ENCODE data around the gene RBP4. TPM values are rescaled to one million over a fixed set of nuclear protein-coding genes. Genes with fewer than 3 reads are reported as not detected.

The RBP4 gene
- total and polyA plus RNA-seq, 9 of the 15 experiments (the other 6 are each of a cell fraction or from before 2014, with no cell fraction given) = 0.91 TPM; not detected in 8

DNA sequence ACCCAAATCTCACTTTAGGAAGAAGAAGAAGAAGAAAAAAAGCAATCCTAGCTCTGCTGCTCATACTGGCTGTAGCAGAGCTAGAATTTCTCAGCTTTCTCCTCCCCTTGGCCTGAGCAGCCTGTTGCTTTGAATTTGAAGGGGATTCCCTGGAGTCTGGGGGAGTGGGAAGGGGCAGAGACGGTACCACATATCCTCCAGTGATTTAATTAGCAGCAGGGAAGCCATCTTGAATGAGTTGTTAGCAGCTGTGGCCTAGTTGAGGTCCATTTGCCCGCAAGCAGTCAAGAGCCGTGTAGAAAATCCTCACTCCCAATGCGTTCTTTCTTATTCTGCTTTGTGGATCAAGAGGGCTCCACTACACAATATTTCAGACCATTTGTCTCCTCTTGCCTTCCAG lies 27.8 kb upstream of the RBP4 start (continued):
- TF ChIP-seq, protein P1, sequence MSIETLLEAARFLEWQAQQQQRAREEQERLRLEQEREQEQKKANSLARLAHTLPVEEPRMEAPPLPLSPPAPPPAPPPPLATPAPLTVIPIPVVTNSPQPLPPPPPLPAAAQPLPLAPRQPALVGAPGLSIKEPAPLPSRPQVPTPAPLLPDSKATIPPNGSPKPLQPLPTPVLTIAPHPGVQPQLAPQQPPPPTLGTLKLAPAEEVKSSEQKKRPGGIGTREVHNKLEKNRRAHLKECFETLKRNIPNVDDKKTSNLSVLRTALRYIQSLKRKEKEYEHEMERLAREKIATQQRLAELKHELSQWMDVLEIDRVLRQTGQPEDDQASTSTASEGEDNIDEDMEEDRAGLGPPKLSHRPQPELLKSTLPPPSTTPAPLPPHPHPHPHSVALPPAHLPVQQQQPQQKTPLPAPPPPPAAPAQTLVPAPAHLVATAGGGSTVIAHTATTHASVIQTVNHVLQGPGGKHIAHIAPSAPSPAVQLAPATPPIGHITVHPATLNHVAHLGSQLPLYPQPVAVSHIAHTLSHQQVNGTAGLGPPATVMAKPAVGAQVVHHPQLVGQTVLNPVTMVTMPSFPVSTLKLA (conservative IDR thresholded peaks at IDR 0.05) = no peak
- TF ChIP-seq RBM15 (IDR thresholded peaks at IDR 0.05; ENCODE audit: insufficient read depth, low read length) (no peak), FIP1L1 (IDR thresholded peaks at IDR 0.05; ENCODE audit: low read depth, low read length, poor library complexity, severe bottlenecking) (no peak), HDAC3 (IDR thresholded peaks at IDR 0.05; ENCODE audit: borderline replicate concordance, partially characterized antibody) (no peak), ZNF165 (CRISPR knock-in tag; IDR thresholded peaks at IDR 0.05; ENCODE audit: borderline replicate concordance) (no peak), TFAM (CRISPR knock-in tag; conservative IDR thresholded peaks at IDR 0.05) (no peak)
- TF ChIP-seq, protein P2, sequence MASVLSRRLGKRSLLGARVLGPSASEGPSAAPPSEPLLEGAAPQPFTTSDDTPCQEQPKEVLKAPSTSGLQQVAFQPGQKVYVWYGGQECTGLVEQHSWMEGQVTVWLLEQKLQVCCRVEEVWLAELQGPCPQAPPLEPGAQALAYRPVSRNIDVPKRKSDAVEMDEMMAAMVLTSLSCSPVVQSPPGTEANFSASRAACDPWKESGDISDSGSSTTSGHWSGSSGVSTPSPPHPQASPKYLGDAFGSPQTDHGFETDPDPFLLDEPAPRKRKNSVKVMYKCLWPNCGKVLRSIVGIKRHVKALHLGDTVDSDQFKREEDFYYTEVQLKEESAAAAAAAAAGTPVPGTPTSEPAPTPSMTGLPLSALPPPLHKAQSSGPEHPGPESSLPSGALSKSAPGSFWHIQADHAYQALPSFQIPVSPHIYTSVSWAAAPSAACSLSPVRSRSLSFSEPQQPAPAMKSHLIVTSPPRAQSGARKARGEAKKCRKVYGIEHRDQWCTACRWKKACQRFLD (CRISPR knock-in tag; IDR thresholded peaks at IDR 0.05) = no peak

DNA sequence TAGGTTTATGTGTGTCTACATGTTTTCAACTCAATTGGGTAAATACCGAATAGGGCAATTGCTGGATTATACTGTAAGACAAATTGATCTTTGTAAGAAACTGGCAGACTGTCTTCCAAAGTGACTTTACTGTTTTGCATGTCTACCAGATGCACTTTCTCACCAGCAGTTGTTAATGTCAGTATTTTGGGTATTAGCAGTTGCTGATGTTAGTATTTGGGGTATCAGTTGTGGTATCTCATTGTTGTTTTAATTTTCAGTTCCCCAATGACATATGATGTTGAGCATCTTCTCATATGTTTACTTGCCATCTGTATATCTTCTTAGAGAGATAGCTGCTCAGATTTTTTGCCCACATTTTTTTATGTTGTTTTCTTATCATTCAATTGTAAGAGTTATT lies 21.9 kb upstream of the RBP4 start:
- no peak for ATAC-seq
- DNase-seq (ENCODE audit: extremely low read depth in 1 of 4, low spot score in 3 of 4) = no peak
- H4K20me1 ChIP-seq (replicated peaks; ENCODE audit: control insufficient read depth, insufficient read depth, low read length) = no peaks in the 10 kb centered on the region
- no peaks in the 10 kb centered on the region for H3K79me2 ChIP-seq (ENCODE audit: control insufficient read depth, insufficient read depth, low read length)
- WGBS (ENCODE audit: insufficient coverage, low coverage, missing lambda C conversion rate) = 0% methylated on average over 1 of the region's 1 CpG
- H2AFZ ChIP-seq (ENCODE audit: low read depth, low read length) = no peak overlapping the region
- H3K4me2 ChIP-seq (ENCODE audit: insufficient read depth, low read length) = no peak overlapping the region
- H3K4me3 ChIP-seq = no peak overlapping the region
- peaks cover 2 to 11% of the 10 kb centered on the region in 2 experiments; a peak in 2 of 5 replicates for H3K27me3 ChIP-seq (ENCODE audit: control insufficient read depth in 2 of 2, insufficient read depth in 2 of 2, low read length in 2 of 2)
- TF ChIP-seq ZNF778 (CRISPR knock-in tag; IDR thresholded peaks at IDR 0.05) (no peak), ATF7 (IDR thresholded peaks at IDR 0.05) (no peak), ZBED1 (IDR thresholded peaks at IDR 0.05) (no peak)
- TF ChIP-seq, protein P3, sequence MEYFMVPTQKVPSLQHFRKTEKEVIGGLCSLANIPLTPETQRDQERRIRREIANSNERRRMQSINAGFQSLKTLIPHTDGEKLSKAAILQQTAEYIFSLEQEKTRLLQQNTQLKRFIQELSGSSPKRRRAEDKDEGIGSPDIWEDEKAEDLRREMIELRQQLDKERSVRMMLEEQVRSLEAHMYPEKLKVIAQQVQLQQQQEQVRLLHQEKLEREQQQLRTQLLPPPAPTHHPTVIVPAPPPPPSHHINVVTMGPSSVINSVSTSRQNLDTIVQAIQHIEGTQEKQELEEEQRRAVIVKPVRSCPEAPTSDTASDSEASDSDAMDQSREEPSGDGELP (CRISPR knock-in tag; IDR thresholded peaks at IDR 0.05; ENCODE audit: borderline replicate concordance) = no peak
- H3K4me1 ChIP-seq (replicated peaks in 1 of 2; ENCODE audit: control insufficient read depth in 2 of 2, insufficient read depth in 2 of 2, low read length in 2 of 2) = no peaks in the 10 kb centered on the region
- H3K27ac ChIP-seq (ENCODE audit: extremely low read depth, low read depth, low read length) = no peak overlapping the region
- in situ Hi-C loops (cut with MboI) (no loop called here), intact Hi-C loops (cut with micrococcal nuclease) (no loop called here)
- H3K36me3 ChIP-seq (ENCODE audit: control insufficient read depth, insufficient read depth, low read length) = no peaks in the 10 kb centered on the region
- H3K9me3 ChIP-seq (replicated peaks; ENCODE audit: control insufficient read depth, insufficient read depth, low read depth, low read length) = no peaks in the 10 kb centered on the region
- POLR2A ChIA-PET = no interaction called here
- CTCF ChIA-PET (ENCODE audit: low intra/inter-chr PET ratio) = no interaction called here
- no TSS peak for BruUV-seq (replicated peaks)
- no peaks in the 10 kb centered on the region for H3K9me1 ChIP-seq (ENCODE audit: control insufficient read depth, insufficient read depth, low read length)
- FAIRE-seq = no peak
- H3K9ac ChIP-seq (ENCODE audit: insufficient read depth in 1 of 2, low read depth in 2 of 2, low read length in 2 of 2) = no peak overlapping the region
